GM23338 (cell line): Measurements from ENCODE around the gene GRAMD1A.

Experiments used
- EZH2 ChIP-seq: fragments of 200-600 bp; sonication (generic); IDR thresholded peaks from one replicate; pipeline ENCODE4 v1.8.0; 2017; ENCODE audit warnings: antibody characterized with exemption, mild to moderate bottlenecking, low read depth; ENCODE audit not compliant: unreplicated experiment
- JUNB ChIP-seq: IDR thresholded peaks from one replicate; pipeline ENCODE4 v1.6.1; 2016; ENCODE audit warnings: antibody characterized with exemption; ENCODE audit not compliant: unreplicated experiment
- NANOG ChIP-seq: IDR thresholded peaks from 2 replicates; pipeline ENCODE4 v1.6.1; 2016; ENCODE audit warnings: antibody characterized with exemption, borderline replicate concordance
- POLR2AphosphoS5 ChIP-seq: IDR thresholded peaks from 2 replicates; pipeline ENCODE4 v1.6.1; 2016; ENCODE audit warnings: antibody characterized with exemption, low read depth
- STAT1 ChIP-seq: IDR thresholded peaks from one replicate; pipeline ENCODE4 v1.6.1; 2016; ENCODE audit warnings: antibody characterized with exemption; ENCODE audit not compliant: unreplicated experiment
- ZNF114 ChIP-seq: fragments of 250-450 bp; sonication (Bioruptor Pico); IDR thresholded peaks from 2 replicates; pipeline ENCODE4 v1.5.0; 2020; ENCODE audit warnings: mild to moderate bottlenecking, moderate library complexity
- ZNF331 ChIP-seq: fragments of 250-450 bp; sonication (Bioruptor Pico); IDR thresholded peaks from 2 replicates; pipeline ENCODE4 v1.5.0; 2020; ENCODE audit warnings: low read depth, mild to moderate bottlenecking, moderate library complexity
- TF ChIP-seq, protein P1 (sequence below), 2 experiments: fragments of 200-600 bp in 1 of 2; sonication (generic) in 1 of 2; conservative IDR thresholded peaks; 2 replicates each; pipeline versions ENCODE4 v1.5.1 to v1.6.1; 2016 to 2017; ENCODE audit warnings: antibody characterized with exemption in 2 of 2, low read depth in 2 of 2, mild to moderate bottlenecking in 2 of 2, moderate library complexity in 1 of 2
- TF ChIP-seq, protein P2 (sequence below): IDR thresholded peaks from one replicate; pipeline ENCODE4 v1.6.1; 2018; ENCODE audit warnings: antibody characterized with exemption; ENCODE audit not compliant: unreplicated experiment
- TF ChIP-seq, protein P3 (sequence below): IDR thresholded peaks from 2 replicates; pipeline ENCODE4 v1.6.1; 2016; ENCODE audit warnings: antibody characterized with exemption

DNA sequence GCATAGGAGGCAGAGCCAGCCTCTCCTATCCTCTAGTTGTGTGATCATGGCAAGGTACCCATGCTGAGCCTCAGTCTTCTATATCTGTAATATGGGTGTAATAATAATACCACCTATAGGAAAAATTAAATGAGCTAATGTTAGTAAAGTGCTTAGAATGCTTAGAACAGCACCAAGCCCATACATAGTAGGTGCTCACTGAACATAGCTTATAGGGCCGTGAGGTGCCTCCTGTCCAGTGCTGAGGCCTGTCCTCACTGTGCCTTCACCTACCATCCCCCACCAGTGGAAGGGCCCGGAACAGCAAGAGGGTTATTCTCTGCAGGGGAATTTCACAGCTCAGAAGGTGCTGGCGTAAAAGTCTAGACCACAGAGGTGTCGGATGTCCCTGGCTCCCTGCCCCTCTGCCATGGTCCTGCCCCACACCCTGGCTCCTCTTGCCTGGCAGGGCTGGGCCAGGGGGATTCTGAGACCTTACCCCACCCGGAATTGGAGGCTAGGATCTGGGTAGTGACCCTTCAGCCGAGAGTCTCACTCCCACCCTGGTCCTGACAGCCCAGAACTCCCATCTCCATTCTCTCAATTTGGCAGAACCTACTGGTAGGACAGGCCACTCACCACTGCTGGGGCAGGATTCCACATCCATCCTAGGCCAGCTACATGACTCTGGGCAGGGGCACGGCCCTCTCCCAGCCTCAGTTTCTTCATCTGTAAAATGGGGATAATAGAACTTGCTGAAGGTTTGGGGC lies 27.9 kb downstream of the GRAMD1A start:
- TF ChIP-seq, protein P1, sequence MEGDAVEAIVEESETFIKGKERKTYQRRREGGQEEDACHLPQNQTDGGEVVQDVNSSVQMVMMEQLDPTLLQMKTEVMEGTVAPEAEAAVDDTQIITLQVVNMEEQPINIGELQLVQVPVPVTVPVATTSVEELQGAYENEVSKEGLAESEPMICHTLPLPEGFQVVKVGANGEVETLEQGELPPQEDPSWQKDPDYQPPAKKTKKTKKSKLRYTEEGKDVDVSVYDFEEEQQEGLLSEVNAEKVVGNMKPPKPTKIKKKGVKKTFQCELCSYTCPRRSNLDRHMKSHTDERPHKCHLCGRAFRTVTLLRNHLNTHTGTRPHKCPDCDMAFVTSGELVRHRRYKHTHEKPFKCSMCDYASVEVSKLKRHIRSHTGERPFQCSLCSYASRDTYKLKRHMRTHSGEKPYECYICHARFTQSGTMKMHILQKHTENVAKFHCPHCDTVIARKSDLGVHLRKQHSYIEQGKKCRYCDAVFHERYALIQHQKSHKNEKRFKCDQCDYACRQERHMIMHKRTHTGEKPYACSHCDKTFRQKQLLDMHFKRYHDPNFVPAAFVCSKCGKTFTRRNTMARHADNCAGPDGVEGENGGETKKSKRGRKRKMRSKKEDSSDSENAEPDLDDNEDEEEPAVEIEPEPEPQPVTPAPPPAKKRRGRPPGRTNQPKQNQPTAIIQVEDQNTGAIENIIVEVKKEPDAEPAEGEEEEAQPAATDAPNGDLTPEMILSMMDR (conservative IDR thresholded peaks at IDR 0.05; ENCODE audit: low read depth in 2 of 2): no peak
- TF ChIP-seq POLR2AphosphoS5 (peak; percentile 26; the same call in 1 of the 2 replicates), EZH2 (no peak), ZNF114 (no peak), JUNB (no peak), NANOG (no peak), STAT1 (no peak), ZNF331 (CRISPR knock-in tag) (no peak)
- TF ChIP-seq, protein P2, sequence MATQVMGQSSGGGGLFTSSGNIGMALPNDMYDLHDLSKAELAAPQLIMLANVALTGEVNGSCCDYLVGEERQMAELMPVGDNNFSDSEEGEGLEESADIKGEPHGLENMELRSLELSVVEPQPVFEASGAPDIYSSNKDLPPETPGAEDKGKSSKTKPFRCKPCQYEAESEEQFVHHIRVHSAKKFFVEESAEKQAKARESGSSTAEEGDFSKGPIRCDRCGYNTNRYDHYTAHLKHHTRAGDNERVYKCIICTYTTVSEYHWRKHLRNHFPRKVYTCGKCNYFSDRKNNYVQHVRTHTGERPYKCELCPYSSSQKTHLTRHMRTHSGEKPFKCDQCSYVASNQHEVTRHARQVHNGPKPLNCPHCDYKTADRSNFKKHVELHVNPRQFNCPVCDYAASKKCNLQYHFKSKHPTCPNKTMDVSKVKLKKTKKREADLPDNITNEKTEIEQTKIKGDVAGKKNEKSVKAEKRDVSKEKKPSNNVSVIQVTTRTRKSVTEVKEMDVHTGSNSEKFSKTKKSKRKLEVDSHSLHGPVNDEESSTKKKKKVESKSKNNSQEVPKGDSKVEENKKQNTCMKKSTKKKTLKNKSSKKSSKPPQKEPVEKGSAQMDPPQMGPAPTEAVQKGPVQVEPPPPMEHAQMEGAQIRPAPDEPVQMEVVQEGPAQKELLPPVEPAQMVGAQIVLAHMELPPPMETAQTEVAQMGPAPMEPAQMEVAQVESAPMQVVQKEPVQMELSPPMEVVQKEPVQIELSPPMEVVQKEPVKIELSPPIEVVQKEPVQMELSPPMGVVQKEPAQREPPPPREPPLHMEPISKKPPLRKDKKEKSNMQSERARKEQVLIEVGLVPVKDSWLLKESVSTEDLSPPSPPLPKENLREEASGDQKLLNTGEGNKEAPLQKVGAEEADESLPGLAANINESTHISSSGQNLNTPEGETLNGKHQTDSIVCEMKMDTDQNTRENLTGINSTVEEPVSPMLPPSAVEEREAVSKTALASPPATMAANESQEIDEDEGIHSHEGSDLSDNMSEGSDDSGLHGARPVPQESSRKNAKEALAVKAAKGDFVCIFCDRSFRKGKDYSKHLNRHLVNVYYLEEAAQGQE: no peak
- TF ChIP-seq, protein P3, sequence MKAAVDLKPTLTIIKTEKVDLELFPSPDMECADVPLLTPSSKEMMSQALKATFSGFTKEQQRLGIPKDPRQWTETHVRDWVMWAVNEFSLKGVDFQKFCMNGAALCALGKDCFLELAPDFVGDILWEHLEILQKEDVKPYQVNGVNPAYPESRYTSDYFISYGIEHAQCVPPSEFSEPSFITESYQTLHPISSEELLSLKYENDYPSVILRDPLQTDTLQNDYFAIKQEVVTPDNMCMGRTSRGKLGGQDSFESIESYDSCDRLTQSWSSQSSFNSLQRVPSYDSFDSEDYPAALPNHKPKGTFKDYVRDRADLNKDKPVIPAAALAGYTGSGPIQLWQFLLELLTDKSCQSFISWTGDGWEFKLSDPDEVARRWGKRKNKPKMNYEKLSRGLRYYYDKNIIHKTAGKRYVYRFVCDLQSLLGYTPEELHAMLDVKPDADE: no peak
